ENCODE measurements around the gene CA12.
A peak's percentile ranks its signal among the peaks of the same experiment; 100 is the strongest.

Gene CA12

GRCh38 chr15:63299943-63300575 lies 81.6 kb downstream of the CA12 start:
- DNase-seq = no peak

- DNase-seq = no peak
Measured at GRCh38 chr15:63296195-63296594, 85.5 kb downstream of the CA12 start.

DNA sequence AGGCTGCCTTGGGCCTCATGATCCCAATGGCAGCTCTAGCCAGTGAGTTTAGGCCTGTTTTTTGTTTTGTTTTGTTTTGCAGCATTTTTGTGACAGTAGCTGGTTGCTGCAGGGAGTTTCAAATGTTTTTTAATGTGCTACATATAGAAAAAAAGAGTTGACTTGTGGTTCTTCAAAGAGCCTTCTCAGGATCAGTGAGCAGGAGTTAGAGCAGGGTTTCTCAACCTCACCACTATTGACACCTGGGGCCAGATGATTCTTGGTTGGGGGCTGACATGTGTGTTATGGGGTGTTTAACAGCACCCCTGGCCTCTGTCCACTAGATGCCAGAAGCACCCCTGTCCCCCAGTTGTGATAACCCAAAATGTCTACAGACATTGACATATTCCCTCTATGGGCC lies 86.3 kb downstream of the CA12 start:
- no peak for DNase-seq

- DNase-seq = no peak
Measured at GRCh38 chr15:63294359-63294758, 87.3 kb downstream of the CA12 start.

DNA sequence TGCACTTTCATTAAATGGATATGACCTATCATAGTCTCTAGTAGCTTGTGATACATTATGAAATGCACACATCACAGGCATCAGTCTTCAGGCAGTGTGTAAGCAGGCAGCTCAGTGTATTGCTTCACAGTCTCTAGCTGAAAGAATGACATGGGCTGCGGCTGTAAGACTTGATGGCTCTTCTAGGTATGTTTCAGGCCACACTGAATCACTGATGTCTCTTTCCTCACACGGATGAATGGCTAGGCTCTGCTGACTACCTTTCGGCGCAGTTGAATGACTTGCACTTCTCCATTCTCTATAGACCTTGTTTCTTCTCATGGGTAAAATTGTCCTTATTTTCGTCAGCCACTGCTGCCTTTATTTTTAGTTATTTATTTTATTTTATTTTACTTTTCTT lies 88.9 kb downstream of the CA12 start:
- peak; percentile 13 for DNase-seq

GRCh38 chr15:63292241-63292640 lies 89.4 kb downstream of the CA12 start:
- DNase-seq = no peak

DNA sequence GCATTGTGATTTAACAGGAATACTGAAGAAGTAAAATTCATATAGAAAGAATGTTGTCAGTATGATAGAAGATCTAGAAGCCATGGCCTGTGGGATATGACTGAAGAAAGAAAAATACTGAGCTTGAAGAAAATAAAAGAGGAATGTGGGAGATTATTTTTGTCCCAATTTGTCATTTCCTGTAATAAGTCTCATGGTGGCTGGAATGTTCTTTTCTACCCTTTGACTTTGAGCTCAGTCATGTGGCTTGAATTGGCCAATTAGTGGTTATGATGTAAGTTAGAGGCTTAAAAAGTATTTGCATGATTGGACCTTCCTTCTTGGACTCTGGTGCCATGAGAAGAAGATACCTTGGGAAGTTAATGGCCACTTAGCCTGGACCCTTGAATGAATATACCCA lies 90.1 kb downstream of the CA12 start:
- peak; percentile 92 for DNase-seq

DNA sequence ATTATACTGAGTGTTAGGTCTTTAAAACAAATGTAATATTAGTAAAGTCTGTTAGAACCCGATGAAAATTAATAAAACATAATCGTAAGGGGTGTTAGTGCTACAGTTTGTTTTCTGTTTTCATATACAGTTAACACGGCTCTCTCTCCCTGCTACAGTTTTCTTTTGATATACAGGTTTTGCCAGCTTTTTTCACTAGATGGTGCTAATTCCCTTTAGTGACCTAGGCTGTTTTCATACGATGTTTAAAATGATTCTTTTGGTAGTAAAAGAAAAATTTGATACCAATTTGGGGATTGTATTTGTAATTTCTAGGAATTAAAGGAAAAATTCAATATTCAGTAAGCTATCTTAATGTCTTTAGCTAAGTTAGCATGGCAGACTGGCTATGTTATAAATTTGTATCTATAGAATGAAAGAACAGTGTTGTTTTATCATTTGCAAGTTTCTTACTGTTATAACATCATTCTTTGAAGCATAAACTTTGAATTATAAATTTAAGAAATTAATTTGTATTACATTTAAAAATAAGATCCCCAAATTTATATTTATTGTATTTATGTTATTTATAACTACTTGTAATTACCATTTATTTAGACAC lies 92.8 kb downstream of the CA12 start:
- DNase-seq = peak; percentile 62

GRCh38 chr15:63288342-63288741 lies 93.3 kb downstream of the CA12 start:
- DNase-seq = no peak

- DNase-seq = peak; percentile 53
Measured at GRCh38 chr15:63287109-63287508, 94.5 kb downstream of the CA12 start.

GRCh38 chr15:63284335-63284734 lies 97.3 kb downstream of the CA12 start:
- DNase-seq = no peak

GRCh38 chr15:63283126-63283525 lies 98.5 kb downstream of the CA12 start:
- DNase-seq = no peak

- no peak for DNase-seq
Measured at GRCh38 chr15:63277893-63278456, 103.7 kb downstream of the CA12 start.

GRCh38 chr15:63277038-63277892 lies 104.4 kb downstream of the CA12 start, which contains the start of gene APH1B:
APH1B (plus strand) TSS chr15:63277605; CDS start chr15:63277624, 19 bp downstream.
- DNase-seq = peak; percentile 55

DNA sequence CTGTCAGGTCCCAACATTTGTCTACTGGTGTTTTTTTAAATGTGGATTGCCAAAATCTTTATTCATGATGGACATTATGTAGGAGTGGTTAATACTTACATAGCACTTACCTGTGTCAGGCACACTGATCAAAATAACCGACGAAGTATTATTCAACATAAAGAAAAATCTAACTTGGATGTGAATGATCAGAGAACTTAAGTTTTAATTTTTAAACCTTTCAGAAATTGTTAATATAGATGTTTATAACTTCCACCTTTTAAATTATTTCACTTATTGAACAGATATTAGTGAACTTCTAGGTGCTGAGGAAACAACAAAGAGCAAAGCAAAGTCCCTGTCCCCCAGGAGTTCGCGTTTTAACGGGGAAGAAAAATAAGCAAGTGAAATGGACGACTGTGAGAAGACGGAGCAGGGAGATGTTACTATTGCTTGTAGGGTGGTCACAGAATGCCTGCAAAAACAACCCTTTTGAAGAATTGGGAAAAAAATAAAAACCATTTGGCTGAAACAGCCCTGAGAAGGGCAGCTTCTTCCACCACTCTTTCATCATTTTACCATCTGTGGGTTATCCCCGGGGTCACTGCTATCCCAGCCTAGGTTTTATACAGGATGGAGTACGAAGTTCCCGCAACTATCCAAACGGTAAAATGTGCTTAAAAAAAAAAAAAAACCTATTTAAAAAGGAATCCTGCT lies 105.2 kb downstream of the CA12 start:
- DNase-seq = no peak

DNA sequence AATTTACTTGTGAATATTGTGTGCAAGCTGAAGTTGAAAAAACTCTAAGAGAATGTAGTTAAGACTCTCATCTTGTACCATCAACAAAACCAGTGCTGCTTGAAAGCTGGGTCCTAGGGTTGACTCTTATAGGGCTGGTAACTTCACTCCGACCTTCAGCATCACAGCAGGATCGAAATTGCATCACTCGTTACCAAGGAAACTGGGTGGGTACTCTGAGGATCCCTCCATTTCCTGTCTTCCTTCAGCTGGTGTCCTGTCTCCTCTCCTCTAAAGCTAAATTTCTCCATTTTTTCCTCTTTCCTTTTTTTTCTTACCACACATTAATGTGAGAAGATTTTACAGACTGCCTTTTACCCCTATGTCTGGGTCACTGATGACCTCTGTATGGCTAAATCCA lies 107.2 kb downstream of the CA12 start:
- no peak for DNase-seq

All from HCEC 1CT (cell line).